HepG2 (cell line): Measurements from ENCODE around the gene ELOVL5. TPM values are rescaled to one million over a fixed set of nuclear protein-coding genes. Genes with fewer than 3 reads are reported as not detected.

ENCODE experiments used
- KDM6A ChIP-seq: IDR thresholded peaks from 2 replicates; pipeline ENCODE4 v1.6.1; 2016; ENCODE audit warnings: low read depth
- MEIS2 ChIP-seq: sonication (generic); formaldehyde crosslinking; IDR thresholded peaks from 2 replicates; pipeline ENCODE4 v1.9.0; 2021; ENCODE audit warnings: mild to moderate bottlenecking, missing genetic modification reagents
- NFIC ChIP-seq: IDR thresholded peaks from 2 replicates; pipeline ENCODE4 v1.6.1; 2012; ENCODE audit warnings: mild to moderate bottlenecking, low read length, inconsistent platforms
- PLSCR1 ChIP-seq: sonication (generic); formaldehyde crosslinking; IDR thresholded peaks from 2 replicates; pipeline ENCODE4 v1.5.0; 2020; ENCODE audit warnings: missing genetic modification reagents, mild to moderate bottlenecking, borderline replicate concordance
- SP1 ChIP-seq, 2 experiments: fragments of 450-650 bp in 1 of 2; sonication (generic) in 1 of 2; formaldehyde crosslinking in 1 of 2; IDR thresholded peaks; 2 replicates each; pipeline versions ENCODE4 v1.4.0 to v1.6.1; 2016 to 2020; ENCODE audit warnings: missing genetic modification reagents in 1 of 2
- TARDBP ChIP-seq: sonication (generic); formaldehyde crosslinking; IDR thresholded peaks from 2 replicates; pipeline ENCODE4 v1.8.0; 2022; ENCODE audit warnings: mild to moderate bottlenecking, missing genetic modification reagents
- ZBTB1 ChIP-seq: sonication (generic); formaldehyde crosslinking; IDR thresholded peaks from 2 replicates; pipeline ENCODE4 v1.4.0; 2020; ENCODE audit warnings: missing genetic modification reagents, borderline replicate concordance
- ZBTB3 ChIP-seq: sonication (generic); formaldehyde crosslinking; IDR thresholded peaks from 2 replicates; pipeline ENCODE4 v1.4.0; 2020; ENCODE audit warnings: low read depth, mild to moderate bottlenecking, moderate library complexity, missing genetic modification reagents, borderline replicate concordance
- ZFP82 ChIP-seq: sonication (generic); formaldehyde crosslinking; IDR thresholded peaks from 2 replicates; pipeline ENCODE4 v1.5.1; 2020; ENCODE audit warnings: mild to moderate bottlenecking, missing genetic modification reagents, borderline replicate concordance
- ZNF343 ChIP-seq: sonication (generic); formaldehyde crosslinking; IDR thresholded peaks from 2 replicates; pipeline ENCODE4 v1.4.0; 2020; ENCODE audit warnings: mild to moderate bottlenecking, missing genetic modification reagents
- ZNF354B ChIP-seq: sonication (generic); formaldehyde crosslinking; IDR thresholded peaks from 2 replicates; pipeline ENCODE4 v1.8.0; 2022; ENCODE audit warnings: mild to moderate bottlenecking, missing genetic modification reagents
- ZNF576 ChIP-seq: sonication (generic); formaldehyde crosslinking; IDR thresholded peaks from 2 replicates; pipeline ENCODE4 v1.4.0; 2020; ENCODE audit warnings: mild to moderate bottlenecking, missing genetic modification reagents
- ZUFSP ChIP-seq: sonication (generic); formaldehyde crosslinking; IDR thresholded peaks from 2 replicates; pipeline ENCODE4 v1.9.0; 2021; ENCODE audit warnings: missing genetic modification reagents, mild to moderate bottlenecking, borderline replicate concordance
- polyA plus RNA-seq, 8 experiments: library from polyadenylated mRNA; depleted of rRNA in 3 of 8; stranded (reverse) in 7 of 8; unstranded in 1 of 8; fragments of >200 nt; fragmentation: Illumina TruSeq in 4 of 8; extraction: Trizol in 4 of 8; gene quantifications; 2 replicates each; pipeline versions ENCODE4 v1.2.1 to v1.2.3, GENCODE V29; 2011 to 2016; ENCODE audit warnings: low read depth in 4 of 8, missing spikeins in 1 of 8, mixed read lengths in 1 of 8; ENCODE audit not compliant: insufficient read depth in 1 of 8
- total RNA-seq, 5 experiments: library from RNA; depleted of rRNA; stranded (reverse); fragments of >200 nt; fragmentation: Illumina TruSeq; extraction: Trizol; gene quantifications; 2 replicates each; pipeline ENCODE4 v1.2.3, GENCODE V29; 2016; ENCODE audit warnings: low read depth in 1 of 5

The ELOVL5 gene
- total and polyA plus RNA-seq, 2 of the 13 experiments (the other 11 are each of a cell fraction or from before 2014, with no cell fraction given) = 50.1 to 72.4 TPM

GRCh38 chr6:53309059-53309900, 39.5 kb downstream of the ELOVL5 start (continued):
- no peak for TF ChIP-seq ZNF576 (CRISPR knock-in tag)
- no peak for TF ChIP-seq ZBTB1 (CRISPR knock-in tag)
- no peak for TF ChIP-seq ZBTB3 (CRISPR knock-in tag)
- no peak for TF ChIP-seq MEIS2 (CRISPR knock-in tag)
- TF ChIP-seq ZFP82 = no peak
- no peak for TF ChIP-seq ZNF343 (CRISPR knock-in tag)
- TF ChIP-seq TARDBP (CRISPR knock-in tag) = 0 out of 2 replicates have a peak, but pooled peaks have one; percentile 32
- TF ChIP-seq SP1 (IDR thresholded peaks at IDR 0.05) = no peak
- no peak for TF ChIP-seq SP1 (CRISPR knock-in tag; IDR thresholded peaks at IDR 0.05)
- no peak for TF ChIP-seq ZUFSP (CRISPR knock-in tag)
- no peak for TF ChIP-seq PLSCR1 (CRISPR knock-in tag)
- peak; percentile 52; the same call in 1 of the 2 replicates for TF ChIP-seq ZNF354B
- no peak for TF ChIP-seq NFIC
- no peak for TF ChIP-seq KDM6A
